HFF-Myc (cell line): ENCODE data around the gene TMPRSS11E.
"Not testable (repeated sequence)": the region's sequence is repeated elsewhere in the genome, so short reads cannot be mapped to it uniquely, and the experiment has no call there.

Source experiments
- DNase-seq: peaks from one replicate; pipeline ENCODE4 v3.0.0-alpha.2; 2011; ENCODE audit warnings: low read depth; ENCODE audit errors: extremely low read depth
- H3K4me3 ChIP-seq: replicated peaks from 2 replicates; pipeline ENCODE4 v1.5.1; 2011; ENCODE audit warnings: low read depth, mild to moderate bottlenecking, control low read depth, low read length
- CTCF ChIP-seq: IDR thresholded peaks from 2 replicates; pipeline ENCODE4 v1.5.1; 2012; ENCODE audit warnings: mild to moderate bottlenecking, low read depth, low read length, control low read depth; ENCODE audit errors: missing control alignments

Gene TMPRSS11E

GRCh38 chr4:68407868-68408190, 39.4 kb upstream of the TMPRSS11E start:
- DNase-seq: no peak
- TF ChIP-seq CTCF: no peak
- H3K4me3 ChIP-seq: no peak overlapping the region

GRCh38 chr4:68410149-68410548, 37.1 kb upstream of the TMPRSS11E start:
- DNase-seq: no peak
- no peak overlapping the region for H3K4me3 ChIP-seq
- no peak for TF ChIP-seq CTCF

- TF ChIP-seq CTCF: no peak
- DNase-seq: no peak
These were observed 36.6 kb upstream of the TMPRSS11E start for GRCh38 chr4:68410643-68411042.

GRCh38 chr4:68412031-68412430, 35.2 kb upstream of the TMPRSS11E start:
- DNase-seq, H3K4me3 ChIP-seq: not testable (repeated sequence)

More at GRCh38 chr4:68410643-68411042, 36.6 kb upstream of the TMPRSS11E start:
- no peak overlapping the region for H3K4me3 ChIP-seq

- TF ChIP-seq CTCF: no peak
- DNase-seq: no peak
- H3K4me3 ChIP-seq: no peak overlapping the region
These were observed 30.7 kb upstream of the TMPRSS11E start for GRCh38 chr4:68416591-68416990.

GRCh38 chr4:68426516-68426915, 20.7 kb upstream of the TMPRSS11E start:
- no peak for DNase-seq
- H3K4me3 ChIP-seq: no peak overlapping the region

GRCh38 chr4:68430337-68430736, 16.9 kb upstream of the TMPRSS11E start:
- H3K4me3 ChIP-seq: no peak overlapping the region
- TF ChIP-seq CTCF: no peak

More at GRCh38 chr4:68426516-68426915, 20.7 kb upstream of the TMPRSS11E start:
- TF ChIP-seq CTCF: no peak

More at GRCh38 chr4:68430337-68430736, 16.9 kb upstream of the TMPRSS11E start:
- DNase-seq: no peak
